Inflammatory macrophage treated with lipopolysaccharide for 1 hour (primary cell): ENCODE results near the gene HOOK2.
A peak's percentile ranks its signal among the peaks of the same experiment; 100 is the strongest.

Source experiments
- DNase-seq, 2 donors: peaks; one replicate each; pipeline ENCODE4 v3.0.0-alpha.2; 2020 to 2022

The HOOK2 gene

DNA sequence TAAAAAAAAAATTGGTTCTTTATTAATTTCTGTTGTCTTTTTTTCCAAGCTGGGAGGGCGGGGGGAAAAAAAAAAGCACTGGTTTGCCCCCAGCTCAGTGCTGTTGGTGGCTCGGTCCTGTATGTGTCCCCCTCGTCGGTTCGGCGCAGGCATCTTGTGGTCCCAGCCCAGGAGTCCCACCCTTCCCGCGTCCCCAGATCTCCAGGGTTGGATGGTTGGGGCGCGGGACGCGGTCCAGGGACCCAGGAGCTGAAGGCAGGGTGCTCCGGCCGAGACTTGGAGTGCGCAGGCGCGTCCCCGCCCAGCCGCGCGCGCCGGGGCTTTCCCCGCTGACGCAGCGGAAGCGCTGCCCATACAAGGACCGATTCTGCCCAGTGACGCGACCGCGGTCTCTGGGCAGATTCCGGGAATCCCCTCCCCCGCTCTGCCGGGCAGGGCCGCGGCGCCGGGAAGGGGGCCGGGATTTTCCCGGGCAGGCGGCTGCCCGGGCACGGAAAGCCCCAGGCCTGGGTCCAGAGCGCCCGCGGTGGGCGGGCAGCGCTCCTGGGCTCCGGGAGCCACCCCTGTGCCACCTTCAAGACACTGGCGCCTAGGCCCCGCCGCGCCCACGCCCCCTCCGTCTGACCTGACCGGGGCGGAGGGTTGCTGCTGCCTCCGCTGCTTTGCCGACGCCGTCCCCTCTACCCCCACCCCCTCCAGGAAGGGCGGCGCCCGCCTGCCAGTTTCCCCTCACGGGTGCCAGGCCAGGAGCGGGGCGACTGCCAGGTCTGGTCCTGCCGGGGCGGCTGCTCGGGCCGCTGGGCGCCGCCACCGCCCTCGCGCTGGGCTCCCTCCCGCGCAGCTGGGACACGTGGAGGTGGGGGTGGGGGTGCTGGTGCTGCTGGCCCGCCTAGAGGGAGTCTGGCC is 18.2 kb upstream of the HOOK2 start:
- DNase-seq: peak; percentile 93 to 98

DNA sequence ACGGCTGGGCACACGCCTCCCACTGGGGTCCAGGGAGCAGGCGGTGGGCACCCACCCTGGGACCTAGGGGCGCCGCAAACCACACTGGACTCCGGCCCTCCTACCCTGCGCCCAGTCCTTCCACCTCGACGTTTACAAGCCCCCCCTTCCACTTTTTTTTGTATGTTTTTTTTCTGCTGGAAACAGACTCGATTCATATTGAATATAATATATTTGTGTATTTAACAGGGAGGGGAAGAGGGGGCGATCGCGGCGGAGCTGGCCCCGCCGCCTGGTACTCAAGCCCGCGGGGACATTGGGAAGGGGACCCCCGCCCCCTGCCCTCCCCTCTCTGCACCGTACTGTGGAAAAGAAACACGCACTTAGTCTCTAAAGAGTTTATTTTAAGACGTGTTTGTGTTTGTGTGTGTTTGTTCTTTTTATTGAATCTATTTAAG is 17.5 kb upstream of the HOOK2 start:
- DNase-seq: no peak

DNA sequence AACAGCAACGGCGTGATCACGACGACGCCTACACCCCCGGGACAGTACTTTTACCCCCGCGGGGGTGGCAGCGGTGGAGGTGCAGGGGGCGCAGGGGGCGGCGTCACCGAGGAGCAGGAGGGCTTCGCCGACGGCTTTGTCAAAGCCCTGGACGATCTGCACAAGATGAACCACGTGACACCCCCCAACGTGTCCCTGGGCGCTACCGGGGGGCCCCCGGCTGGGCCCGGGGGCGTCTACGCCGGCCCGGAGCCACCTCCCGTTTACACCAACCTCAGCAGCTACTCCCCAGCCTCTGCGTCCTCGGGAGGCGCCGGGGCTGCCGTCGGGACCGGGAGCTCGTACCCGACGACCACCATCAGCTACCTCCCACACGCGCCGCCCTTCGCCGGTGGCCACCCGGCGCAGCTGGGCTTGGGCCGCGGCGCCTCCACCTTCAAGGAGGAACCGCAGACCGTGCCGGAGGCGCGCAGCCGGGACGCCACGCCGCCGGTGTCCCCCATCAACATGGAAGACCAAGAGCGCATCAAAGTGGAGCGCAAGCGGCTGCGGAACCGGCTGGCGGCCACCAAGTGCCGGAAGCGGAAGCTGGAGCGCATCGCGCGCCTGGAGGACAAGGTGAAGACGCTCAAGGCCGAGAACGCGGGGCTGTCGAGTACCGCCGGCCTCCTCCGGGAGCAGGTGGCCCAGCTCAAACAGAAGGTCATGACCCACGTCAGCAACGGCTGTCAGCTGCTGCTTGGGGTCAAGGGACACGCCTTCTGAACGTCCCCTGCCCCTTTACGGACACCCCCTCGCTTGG is 16.9 kb upstream of the HOOK2 start:
- peak; percentile 54 to 62 for DNase-seq

DNA sequence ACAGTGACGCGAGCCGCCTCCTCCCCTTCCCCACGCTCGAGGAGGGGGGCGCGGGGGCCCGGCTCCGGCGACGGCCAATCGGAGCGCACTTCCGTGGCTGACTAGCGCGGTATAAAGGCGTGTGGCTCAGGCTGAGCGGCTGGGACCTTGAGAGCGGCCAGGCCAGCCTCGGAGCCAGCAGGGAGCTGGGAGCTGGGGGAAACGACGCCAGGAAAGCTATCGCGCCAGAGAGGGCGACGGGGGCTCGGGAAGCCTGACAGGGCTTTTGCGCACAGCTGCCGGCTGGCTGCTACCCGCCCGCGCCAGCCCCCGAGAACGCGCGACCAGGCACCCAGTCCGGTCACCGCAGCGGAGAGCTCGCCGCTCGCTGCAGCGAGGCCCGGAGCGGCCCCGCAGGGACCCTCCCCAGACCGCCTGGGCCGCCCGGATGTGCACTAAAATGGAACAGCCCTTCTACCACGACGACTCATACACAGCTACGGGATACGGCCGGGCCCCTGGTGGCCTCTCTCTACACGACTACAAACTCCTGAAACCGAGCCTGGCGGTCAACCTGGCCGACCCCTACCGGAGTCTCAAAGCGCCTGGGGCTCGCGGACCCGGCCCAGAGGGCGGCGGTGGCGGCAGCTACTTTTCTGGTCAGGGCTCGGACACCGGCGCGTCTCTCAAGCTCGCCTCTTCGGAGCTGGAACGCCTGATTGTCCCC is 16.1 kb upstream of the HOOK2 start, which contains the start of gene JUNB:
Gene JUNB, plus strand, starts transcription at position 142 of the 706 bp plus-strand sequence. Its CDS starts 286 bp downstream, at position 428.
- peak; percentile 96 to 99 for DNase-seq

DNA sequence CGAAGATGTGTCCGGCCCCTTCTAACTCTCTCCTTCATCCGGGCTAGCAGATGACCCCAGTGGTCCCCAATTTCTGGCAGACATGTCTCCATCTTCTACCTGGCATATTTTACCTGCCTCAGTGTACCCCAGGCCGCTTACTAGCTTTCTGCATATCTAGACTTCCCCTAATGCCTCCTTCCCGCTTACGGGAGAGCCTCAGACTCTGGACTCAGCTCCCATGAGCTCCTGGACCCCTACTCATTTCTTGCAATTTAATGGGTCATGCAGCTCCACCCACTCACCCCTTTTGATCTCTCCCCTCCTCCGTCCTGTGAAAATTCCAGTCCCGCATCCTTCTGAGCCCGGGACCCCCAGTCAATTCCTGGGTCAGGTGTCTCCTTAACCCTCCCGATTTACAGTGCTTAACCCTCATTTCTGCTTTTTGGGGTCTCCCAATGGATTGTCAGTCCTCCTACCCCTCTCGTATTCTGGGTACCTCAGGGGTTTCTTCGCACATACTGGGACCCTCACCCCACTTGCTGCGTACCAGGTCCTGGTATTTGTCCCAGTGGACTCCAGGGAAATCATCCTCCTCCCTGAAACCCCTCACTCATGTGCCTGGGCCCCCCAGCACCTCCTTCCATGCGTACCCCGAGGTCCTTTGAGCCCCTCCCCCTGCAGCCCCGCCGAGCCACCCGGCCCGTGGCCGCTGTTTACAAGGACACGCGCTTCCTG is 15.4 kb upstream of the HOOK2 start:
- peak in 1 of 2 donors; percentile 29 for DNase-seq

DNA sequence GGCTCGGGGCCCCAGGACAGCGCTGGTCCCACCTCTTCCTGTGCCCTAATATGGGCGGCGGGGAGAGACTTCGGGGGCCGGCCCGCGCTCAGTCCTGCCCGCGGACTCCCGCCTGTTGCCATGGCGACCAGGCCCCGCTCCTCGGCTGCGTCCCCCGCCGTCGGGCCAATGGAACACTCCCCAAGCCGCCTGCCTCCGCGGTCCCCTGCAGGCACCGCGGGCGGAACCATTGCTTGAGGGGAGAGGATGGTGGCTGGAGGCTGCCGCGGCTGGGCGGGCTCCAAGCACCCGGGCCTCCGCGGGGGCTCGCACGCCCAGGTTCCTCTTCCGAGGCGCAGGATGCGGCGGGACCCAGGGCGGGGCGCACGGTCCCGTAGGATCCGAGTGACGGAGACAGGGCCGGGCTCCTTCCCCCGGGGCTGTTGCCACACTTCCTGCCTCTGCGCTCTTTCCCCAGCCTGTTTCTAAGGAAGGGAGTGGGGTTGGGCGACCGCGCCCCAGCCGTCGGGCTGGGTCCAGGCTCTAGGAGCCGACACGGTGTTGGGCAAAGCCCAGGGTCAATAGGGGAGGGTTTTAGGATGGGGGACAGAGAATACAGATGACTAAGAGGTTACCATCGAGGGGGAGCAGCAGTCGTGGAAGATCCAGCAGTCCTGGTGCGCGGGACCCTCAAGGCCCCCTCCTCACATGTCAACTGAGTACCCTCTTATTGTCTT is 14.7 kb upstream of the HOOK2 start:
- peak; percentile 97 to 98 for DNase-seq

DNA sequence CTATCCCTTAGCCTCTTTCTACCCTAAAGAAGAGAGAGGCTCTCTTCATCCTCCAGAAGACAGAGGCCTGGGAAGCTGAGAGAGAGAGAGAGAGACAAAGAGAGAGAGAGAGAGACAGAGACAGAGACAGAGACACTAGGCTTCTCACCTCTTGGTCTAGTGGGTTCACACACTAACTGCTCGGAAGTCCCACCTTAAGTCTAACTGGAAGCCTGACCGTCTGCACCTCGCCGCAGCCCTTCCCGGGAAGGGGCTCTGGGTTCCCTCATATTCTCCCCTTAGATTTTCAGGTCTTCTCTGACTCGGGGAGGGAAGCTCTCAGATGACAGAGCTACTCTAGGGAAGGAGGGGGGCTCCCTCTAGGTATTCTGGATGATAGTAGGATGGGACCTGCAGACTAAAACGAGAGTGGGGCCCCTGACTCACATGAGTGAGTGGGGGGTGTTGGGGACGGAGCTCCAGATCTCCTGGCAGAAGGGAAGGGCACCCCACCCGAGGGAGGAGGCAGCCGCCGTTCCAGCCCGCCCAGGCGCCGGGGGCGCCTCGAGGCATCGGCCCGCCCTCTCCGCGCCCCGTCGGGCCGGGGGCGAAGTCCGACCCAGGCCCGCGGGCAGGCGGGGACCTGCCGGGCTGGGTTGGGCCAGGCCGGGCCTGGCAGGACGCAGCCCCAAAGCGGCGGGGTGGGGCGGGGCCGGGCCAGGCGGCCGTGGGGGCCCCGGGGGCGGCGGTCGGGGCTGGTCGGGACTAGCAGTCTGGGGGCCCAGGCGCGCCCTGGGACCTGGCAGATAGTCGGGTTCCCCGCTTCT is 13.9 kb upstream of the HOOK2 start:
- peak in 1 of 2 donors; percentile 51 for DNase-seq

DNA sequence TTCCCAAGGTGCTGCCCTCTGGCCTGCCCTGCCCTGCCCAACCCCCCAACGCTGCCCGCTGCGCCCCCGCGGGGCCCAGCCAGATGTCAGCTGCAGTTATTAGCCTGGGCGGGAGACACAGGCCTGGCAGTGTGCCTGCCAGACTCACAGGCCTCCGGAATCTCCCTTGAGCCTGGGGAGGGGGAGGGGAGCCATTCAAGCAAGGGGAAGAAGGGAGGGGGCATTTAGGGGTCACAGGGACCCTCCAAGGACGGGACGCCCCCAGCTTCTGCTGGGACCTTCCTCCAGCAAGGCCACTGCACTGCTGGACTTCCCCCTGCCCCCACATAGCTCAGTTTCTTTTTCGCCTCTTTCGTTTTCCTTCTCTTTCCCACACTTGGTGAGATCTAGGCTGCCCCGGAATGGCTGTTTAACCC is 13.3 kb upstream of the HOOK2 start:
- peak; percentile 91 to 97 for DNase-seq

DNA sequence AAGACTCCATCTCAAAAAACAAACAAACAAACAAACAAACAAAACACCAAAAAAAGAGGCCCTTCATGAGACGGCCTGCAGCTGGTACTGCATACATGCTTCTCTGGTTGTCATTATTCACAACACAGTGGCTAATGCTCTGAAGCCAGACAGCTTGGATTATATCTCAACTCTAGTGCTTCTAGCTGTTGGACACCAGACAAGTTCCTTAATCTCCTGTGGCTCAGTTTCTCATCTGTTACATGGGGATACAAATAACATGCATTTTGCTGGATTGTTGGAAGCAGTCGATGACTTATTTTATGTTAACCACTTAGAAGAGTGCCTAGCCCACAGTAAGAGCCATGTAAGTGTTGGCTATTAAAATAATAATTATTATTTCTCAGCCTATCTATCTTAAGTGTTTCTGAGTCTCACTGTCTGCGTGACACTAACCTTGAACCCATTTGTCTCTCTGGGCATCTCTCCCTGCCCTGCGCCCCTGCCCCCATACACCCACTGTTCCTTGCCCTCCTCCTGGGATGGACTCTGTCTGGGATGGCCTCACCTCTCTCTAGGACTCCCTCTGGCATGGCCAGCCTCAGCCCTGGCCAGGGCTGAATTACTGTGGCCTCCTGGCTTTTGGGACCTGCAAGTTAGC is 12.8 kb upstream of the HOOK2 start:
- peak in 1 of 2 donors; percentile 17 for DNase-seq

DNA sequence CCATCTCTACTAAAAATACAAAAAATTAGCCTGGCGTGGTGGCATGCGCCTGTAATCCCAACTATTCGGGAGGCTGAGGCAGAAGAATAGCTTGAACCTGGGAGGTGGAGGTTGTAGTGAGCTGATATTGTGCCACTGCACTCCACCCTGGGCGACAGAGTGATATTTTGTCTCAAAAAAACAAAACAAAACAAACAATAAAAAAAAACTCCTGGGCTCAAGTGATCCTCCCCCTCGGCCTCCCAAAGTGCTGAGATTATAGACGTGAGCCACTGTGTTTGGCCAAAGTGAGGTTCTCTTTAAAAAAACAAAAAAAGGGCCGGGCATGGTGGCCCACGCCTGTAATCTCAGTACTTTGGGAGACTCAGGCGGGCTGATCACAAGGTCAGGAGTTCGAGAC is 12.1 kb upstream of the HOOK2 start:
- no peak for DNase-seq

DNA sequence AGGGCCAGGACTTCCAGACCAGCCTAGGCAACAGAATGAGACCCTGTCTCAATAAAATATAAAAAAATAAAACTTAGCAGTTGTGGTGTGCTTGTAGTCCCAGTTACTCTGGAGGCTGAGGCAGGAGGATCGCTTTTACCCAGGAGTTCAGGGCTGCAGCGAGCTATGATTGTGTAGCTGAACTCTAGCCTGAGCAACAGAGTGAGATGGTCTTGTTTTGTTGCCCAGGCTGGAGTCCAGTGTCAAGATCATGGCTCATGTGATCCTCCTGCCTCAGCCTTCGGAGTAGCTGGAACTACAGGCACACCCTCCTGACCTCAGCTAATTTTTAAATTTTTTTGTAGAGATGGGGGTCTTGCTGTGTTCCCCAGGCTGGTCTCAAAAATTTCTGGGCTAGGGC is 11.6 kb upstream of the HOOK2 start:
- DNase-seq: no peak

DNA sequence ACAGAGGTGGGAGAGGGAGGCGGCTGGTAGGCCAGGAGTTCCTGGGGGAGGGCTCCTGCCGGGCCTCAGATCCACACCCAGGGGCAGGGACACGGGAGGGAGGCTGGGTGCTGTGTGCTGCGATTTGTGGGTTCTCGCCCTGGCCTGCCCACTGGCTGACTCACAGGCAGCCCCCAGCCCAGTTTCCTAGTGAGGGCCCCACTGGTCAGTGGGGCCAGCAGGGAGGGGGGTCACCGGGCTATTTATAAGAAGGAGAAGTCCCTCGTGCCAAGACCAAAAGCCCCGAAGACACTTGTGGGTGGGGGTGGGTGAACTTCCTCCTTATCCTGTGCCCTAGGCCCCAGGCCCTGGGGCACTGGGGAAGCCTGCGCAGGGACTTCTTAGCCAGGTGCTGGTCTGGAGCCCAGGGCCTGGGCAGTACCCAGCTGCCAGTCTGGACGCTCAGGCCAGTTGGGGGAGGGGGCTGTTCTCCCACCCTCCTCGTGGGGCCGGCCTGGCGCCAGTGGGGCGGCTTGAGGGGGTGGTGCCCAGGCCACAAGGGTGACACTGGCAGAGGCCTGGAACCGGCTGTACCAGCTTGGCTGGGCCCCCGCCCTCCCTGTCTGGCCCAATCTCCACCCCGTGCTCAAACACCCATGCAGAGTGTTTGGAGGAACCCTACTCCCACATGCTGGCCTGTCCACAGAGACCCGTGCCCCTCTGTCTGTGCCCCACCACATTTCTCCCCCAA is 11.0 kb upstream of the HOOK2 start:
- DNase-seq: peak; percentile 86 to 97

DNA sequence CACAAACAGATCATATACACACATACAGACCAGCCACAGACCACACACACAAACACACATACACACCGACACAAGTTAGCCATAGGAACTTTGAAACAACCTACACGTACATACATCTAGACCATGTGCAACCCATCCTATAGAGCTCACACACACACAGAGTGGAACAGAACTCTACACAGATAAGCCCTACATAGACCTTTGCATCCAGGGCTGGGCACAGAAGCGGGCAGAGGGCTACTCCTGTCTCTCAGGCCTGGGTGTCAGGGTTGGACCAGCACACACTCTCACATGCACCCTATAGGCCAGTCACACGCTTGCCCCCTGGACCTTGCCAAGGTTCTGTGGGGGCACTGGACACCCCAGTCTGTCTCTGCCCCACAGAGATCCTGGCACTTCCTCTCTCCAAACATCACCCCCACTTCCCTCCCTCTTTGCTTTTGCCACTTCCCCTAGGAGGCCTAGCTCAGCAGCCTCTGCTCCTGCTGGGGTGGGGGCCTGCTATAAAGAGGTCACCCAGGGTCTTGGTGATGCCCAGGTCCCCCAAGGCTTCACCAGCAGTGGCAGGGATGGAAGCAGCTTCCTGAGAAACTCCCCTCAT is 10.2 kb upstream of the HOOK2 start:
- peak; percentile 66 to 70 for DNase-seq

DNA sequence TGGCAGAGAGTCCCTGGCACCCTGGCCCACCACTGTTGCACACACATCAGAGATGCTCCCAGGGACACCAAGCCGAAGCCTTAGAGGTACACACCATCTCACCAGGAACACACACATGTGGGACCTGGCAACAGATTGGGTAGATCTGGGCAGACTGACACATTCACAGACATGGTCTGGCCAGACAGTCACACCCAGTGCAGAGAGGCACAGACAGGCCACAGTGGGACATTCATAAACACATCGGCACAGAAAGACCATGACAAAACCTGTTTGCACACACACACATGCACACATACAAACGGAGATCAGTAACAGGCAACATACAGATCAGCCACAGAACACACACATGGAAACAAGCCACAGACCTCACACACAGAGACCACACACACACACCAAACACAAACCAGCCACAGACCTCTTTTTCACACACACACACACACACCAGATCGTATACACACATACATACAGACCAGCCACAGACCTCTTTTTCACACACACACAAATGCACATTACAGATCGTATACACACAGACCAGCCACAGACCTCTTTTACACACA is 9.6 kb upstream of the HOOK2 start:
- peak in 1 of 2 donors; percentile 6 for DNase-seq

DNA sequence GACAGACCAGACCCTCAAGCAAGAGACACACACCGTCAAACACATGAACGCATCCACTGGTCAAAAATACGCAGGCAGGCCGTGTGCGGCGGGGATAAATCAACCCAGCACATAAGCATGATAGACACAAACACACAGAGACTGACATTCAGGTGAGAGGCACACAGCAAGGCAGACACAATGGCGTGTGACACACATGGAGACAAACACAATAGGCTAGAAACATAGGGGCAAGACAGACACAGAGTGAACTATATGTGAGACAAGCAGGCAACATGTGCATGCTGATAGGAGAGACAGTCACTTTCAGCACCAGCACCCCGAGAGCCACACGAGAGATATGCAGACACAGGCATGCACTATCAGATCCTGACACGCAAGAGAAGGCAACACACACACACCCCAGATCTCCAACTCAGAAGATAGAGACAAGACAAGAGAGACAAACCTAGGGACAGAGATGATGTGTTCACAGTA is 9.1 kb upstream of the HOOK2 start:
- peak in 1 of 2 donors; percentile 4 for DNase-seq

DNA sequence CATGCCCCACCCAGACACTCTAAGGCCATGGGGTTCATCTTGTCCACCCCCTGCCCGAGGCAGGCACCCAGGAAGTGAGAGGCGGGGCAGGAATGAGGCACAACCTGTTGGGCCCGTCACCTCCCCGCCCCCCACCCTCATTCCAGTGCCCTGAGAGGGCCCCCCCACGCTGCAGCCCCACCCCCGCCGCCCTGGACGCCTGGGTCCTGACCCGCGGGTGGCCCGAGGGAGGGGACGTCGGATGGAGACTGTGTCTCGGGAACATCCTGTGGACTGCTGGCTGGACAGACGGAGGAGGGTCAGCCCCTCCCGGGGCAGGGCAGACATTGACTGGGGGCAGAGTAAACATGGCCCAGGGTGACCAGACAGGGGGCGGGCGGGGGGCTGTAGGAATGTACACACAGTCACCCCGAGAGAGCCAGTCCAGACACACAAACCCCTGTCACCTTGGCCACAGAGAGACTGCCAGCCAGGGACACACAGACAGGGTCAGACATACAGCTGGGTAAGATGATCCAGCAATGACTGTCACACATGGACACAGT is 8.6 kb upstream of the HOOK2 start:
- peak in 1 of 2 donors; percentile 9 for DNase-seq

DNA sequence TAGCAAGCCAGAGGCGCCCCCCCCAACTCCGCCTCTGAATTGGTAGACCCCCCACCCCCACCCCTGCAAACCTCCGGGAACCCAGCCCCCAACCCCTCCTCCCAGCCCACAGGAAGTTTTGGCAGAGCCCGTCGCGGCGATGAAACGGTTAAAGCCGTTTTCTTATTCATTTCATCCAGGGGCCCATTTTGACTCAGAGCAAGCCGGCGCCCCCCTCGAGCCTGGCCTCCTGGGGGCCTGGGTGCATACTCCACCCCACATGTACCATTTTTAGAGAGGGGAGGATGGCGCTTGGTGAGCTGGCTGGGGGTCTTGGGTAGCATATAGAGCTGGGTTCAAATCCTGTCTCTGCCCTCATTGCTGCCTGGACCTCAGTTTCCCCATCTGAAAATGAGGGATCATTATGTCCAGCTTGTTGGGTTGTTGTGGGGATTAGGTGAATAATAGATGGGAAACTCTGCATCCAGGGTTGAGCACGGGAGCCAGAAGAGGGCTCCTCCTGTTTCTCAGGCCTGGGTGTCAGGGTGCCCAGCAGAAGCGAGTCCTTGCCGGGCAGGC is 8.0 kb upstream of the HOOK2 start:
- no peak for DNase-seq
